ENCODE results near the gene KCNJ14.

Gene KCNJ14

GRCh38 chr19:48461651-48461981 is 6.2 kb downstream of the KCNJ14 start:
- Histone ChIP-seq H3K4me1 (ENCODE audit: insufficient read depth, low read length) (no peaks in the 10 kb centered on the region), H3K4me3 (ENCODE audit: low read length) (no peak overlapping the region), H3K27me3 (ENCODE audit: insufficient read depth, low read length) (0 out of 2 replicates have a peak, but pooled peaks cover 4% of the 10 kb centered on the region), H3K27ac (ENCODE audit: low read length) (no peak overlapping the region), H3K36me3 (ENCODE audit: insufficient read depth, low read depth, low read length) (peaks cover 7% of the 10 kb centered on the region), H3K9ac (ENCODE audit: low read depth, low read length) (no peak overlapping the region), H3K9me3 (ENCODE audit: insufficient read depth, low read depth, low read length) (no peaks in the 10 kb centered on the region)

DNA sequence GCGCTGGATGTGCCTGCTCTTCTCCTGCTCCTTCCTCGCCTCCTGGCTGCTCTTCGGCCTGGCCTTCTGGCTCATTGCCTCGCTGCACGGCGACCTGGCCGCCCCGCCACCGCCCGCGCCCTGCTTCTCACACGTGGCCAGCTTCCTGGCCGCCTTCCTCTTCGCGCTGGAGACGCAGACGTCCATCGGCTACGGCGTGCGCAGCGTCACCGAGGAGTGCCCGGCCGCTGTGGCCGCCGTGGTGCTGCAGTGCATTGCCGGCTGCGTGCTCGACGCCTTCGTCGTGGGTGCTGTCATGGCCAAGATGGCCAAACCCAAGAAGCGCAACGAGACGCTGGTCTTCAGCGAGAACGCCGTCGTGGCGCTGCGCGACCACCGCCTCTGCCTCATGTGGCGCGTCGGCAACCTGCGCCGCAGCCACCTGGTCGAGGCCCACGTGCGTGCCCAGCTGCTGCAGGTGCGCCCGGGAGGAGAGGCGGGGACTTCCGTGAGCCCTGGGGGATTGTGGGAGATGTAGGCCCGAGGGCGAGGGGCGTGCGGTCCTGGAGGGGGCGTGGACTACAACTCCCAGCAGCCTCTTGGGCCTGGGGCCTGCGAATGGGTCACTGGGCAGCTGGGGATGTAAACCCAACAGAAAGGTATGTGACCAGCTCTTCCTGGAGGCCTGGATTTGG is 6.7 kb downstream of the KCNJ14 start:
- Histone ChIP-seq H3K9ac (ENCODE audit: low read depth, low read length) (no peak overlapping the region), H3K4me1 (ENCODE audit: insufficient read depth, low read length) (no peaks in the 10 kb centered on the region), H3K27ac (ENCODE audit: low read length) (no peak overlapping the region), H3K27me3 (ENCODE audit: insufficient read depth, low read length) (0 out of 2 replicates have a peak, but pooled peaks cover 4% of the 10 kb centered on the region), H3K36me3 (ENCODE audit: insufficient read depth, low read depth, low read length) (peaks cover 3% of the 10 kb centered on the region), H3K9me3 (ENCODE audit: insufficient read depth, low read depth, low read length) (no peaks in the 10 kb centered on the region), H3K4me3 (ENCODE audit: low read length) (no peak overlapping the region)

DNA sequence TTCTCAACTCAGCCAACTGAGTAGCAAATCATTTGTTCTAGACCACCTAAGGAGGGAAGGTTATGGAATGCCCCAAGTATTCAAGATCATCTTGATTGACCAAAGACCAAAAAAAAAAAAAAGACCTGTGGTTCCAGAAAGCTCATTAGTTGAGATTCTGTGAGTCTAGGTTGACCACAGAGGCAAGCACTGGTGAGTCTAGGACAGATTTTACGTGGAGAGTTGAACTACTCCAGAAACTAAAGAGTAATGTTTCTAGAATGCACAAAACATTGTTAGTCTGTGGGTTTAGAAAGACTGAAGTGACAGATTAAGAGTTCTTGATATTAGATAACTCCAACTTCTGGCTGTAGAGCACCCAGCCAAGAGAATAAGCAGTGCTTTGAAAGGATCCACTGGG is 9.8 kb downstream of the KCNJ14 start:
- Histone ChIP-seq H3K27ac (ENCODE audit: low read length) (no peak overlapping the region), H3K9me3 (ENCODE audit: insufficient read depth, low read depth, low read length) (no peaks in the 10 kb centered on the region), H3K4me3 (ENCODE audit: low read length) (no peak overlapping the region), H3K9ac (ENCODE audit: low read depth, low read length) (no peak overlapping the region), H3K36me3 (ENCODE audit: insufficient read depth, low read depth, low read length) (0 out of 2 replicates have a peak, but pooled peaks cover 1% of the 10 kb centered on the region), H3K4me1 (ENCODE audit: insufficient read depth, low read length) (no peaks in the 10 kb centered on the region), H3K27me3 (ENCODE audit: insufficient read depth, low read length) (0 out of 2 replicates have a peak, but pooled peaks cover 4% of the 10 kb centered on the region)

GRCh38 chr19:48466561-48467325 is 11.4 kb downstream of the KCNJ14 start:
- H3K9ac ChIP-seq (ENCODE audit: low read depth, low read length) = no peak overlapping the region
- H3K27me3 ChIP-seq (ENCODE audit: insufficient read depth, low read length) = 0 out of 2 replicates have a peak, but pooled peaks cover 4% of the 10 kb centered on the region
- H3K36me3 ChIP-seq (ENCODE audit: insufficient read depth, low read depth, low read length) = peaks cover 16% of the 10 kb centered on the region
- H3K27ac ChIP-seq (ENCODE audit: low read length) = no peak overlapping the region
- no peak overlapping the region for H3K4me3 ChIP-seq (ENCODE audit: low read length)
- H3K4me1 ChIP-seq (ENCODE audit: insufficient read depth, low read length) = no peaks in the 10 kb centered on the region
- H3K9me3 ChIP-seq (ENCODE audit: insufficient read depth, low read depth, low read length) = no peaks in the 10 kb centered on the region

GRCh38 chr19:48468772-48469288 is 13.5 kb downstream of the KCNJ14 start:
- Histone ChIP-seq H3K9me3 (ENCODE audit: insufficient read depth, low read depth, low read length) (no peaks in the 10 kb centered on the region), H3K4me3 (ENCODE audit: low read length) (peak overlapping the region; percentile 93), H3K27me3 (ENCODE audit: insufficient read depth, low read length) (0 out of 2 replicates have a peak, but pooled peaks cover 4% of the 10 kb centered on the region), H3K4me1 (ENCODE audit: insufficient read depth, low read length) (no peaks in the 10 kb centered on the region), H3K9ac (ENCODE audit: low read depth, low read length) (peak overlapping the region; percentile 97; the same call in 1 of the 2 replicates), H3K27ac (ENCODE audit: low read length) (peak overlapping the region; percentile 91), H3K36me3 (ENCODE audit: insufficient read depth, low read depth, low read length) (peaks cover 36% of the 10 kb centered on the region)

GRCh38 chr19:48469289-48469881 is 14.0 kb downstream of the KCNJ14 start, which contains the start of gene CYTH2:
Gene CYTH2, plus strand, starts transcription at chr19:48469369. Its CDS starts 139 bp downstream, at chr19:48469508.
- H3K4me3 ChIP-seq (ENCODE audit: low read length) = peak within 1 kb of the TSS; percentile 93
- peak within 1 kb of the TSS; percentile 91 for H3K27ac ChIP-seq (ENCODE audit: low read length)
- H3K4me1 ChIP-seq (ENCODE audit: insufficient read depth, low read length) = no peaks in the 10 kb centered on the region
- 0 out of 2 replicates have a peak, but pooled peaks cover 4% of the 10 kb centered on the region for H3K27me3 ChIP-seq (ENCODE audit: insufficient read depth, low read length)
- H3K9me3 ChIP-seq (ENCODE audit: insufficient read depth, low read depth, low read length) = no peaks in the 10 kb centered on the region
- peaks cover 42% of the 10 kb centered on the region for H3K36me3 ChIP-seq (ENCODE audit: insufficient read depth, low read depth, low read length)
- peak within 1 kb of the TSS; percentile 97 for H3K9ac ChIP-seq (ENCODE audit: low read depth, low read length)

GRCh38 chr19:48469934-48470680 is 14.7 kb downstream of the KCNJ14 start:
- Histone ChIP-seq H3K9me3 (ENCODE audit: insufficient read depth, low read depth, low read length) (no peaks in the 10 kb centered on the region), H3K27ac (ENCODE audit: low read length) (no peak overlapping the region), H3K27me3 (ENCODE audit: insufficient read depth, low read length) (0 out of 2 replicates have a peak, but pooled peaks cover 4% of the 10 kb centered on the region), H3K4me3 (ENCODE audit: low read length) (peak overlapping the region; percentile 93), H3K36me3 (ENCODE audit: insufficient read depth, low read depth, low read length) (peaks cover 49% of the 10 kb centered on the region), H3K9ac (ENCODE audit: low read depth, low read length) (peak overlapping the region; percentile 97), H3K4me1 (ENCODE audit: insufficient read depth, low read length) (no peaks in the 10 kb centered on the region)

GRCh38 chr19:48470856-48471255 is 15.5 kb downstream of the KCNJ14 start:
- Histone ChIP-seq H3K4me3 (ENCODE audit: low read length) (no peak overlapping the region), H3K27ac (ENCODE audit: low read length) (no peak overlapping the region), H3K36me3 (ENCODE audit: insufficient read depth, low read depth, low read length) (peaks cover 56% of the 10 kb centered on the region), H3K4me1 (ENCODE audit: insufficient read depth, low read length) (no peaks in the 10 kb centered on the region), H3K9ac (ENCODE audit: low read depth, low read length) (no peak overlapping the region), H3K9me3 (ENCODE audit: insufficient read depth, low read depth, low read length) (no peaks in the 10 kb centered on the region), H3K27me3 (ENCODE audit: insufficient read depth, low read length) (no peaks in the 10 kb centered on the region)

GRCh38 chr19:48471836-48472235 is 16.5 kb downstream of the KCNJ14 start:
- no peak overlapping the region for H3K27ac ChIP-seq (ENCODE audit: low read length)
- no peak overlapping the region for H3K4me3 ChIP-seq (ENCODE audit: low read length)
- H3K27me3 ChIP-seq (ENCODE audit: insufficient read depth, low read length) = no peaks in the 10 kb centered on the region
- peaks cover 66% of the 10 kb centered on the region for H3K36me3 ChIP-seq (ENCODE audit: insufficient read depth, low read depth, low read length)
- no peaks in the 10 kb centered on the region for H3K4me1 ChIP-seq (ENCODE audit: insufficient read depth, low read length)
- no peaks in the 10 kb centered on the region for H3K9me3 ChIP-seq (ENCODE audit: insufficient read depth, low read depth, low read length)
- H3K9ac ChIP-seq (ENCODE audit: low read depth, low read length) = no peak overlapping the region

- Histone ChIP-seq H3K9ac (ENCODE audit: low read depth, low read length) (no peak overlapping the region), H3K4me1 (ENCODE audit: insufficient read depth, low read length) (no peaks in the 10 kb centered on the region), H3K27me3 (ENCODE audit: insufficient read depth, low read length) (no peaks in the 10 kb centered on the region)
Observed at GRCh38 chr19:48473161-48473966, 18.0 kb downstream of the KCNJ14 start.

More at GRCh38 chr19:48473161-48473966, 18.0 kb downstream of the KCNJ14 start:
- H3K36me3 ChIP-seq (ENCODE audit: insufficient read depth, low read depth, low read length) = peaks cover 80% of the 10 kb centered on the region
- H3K4me3 ChIP-seq (ENCODE audit: low read length) = no peak overlapping the region
- no peak overlapping the region for H3K27ac ChIP-seq (ENCODE audit: low read length)
- no peaks in the 10 kb centered on the region for H3K9me3 ChIP-seq (ENCODE audit: insufficient read depth, low read depth, low read length)

Data from iPS-20b (cell line).